Upper lobe of right lung (tissue), 1 donor: ENCODE results near the gene KLHL33. TPM values are rescaled to one million over a fixed set of nuclear protein-coding genes. Genes with fewer than 3 reads are reported as not detected.
A peak's percentile ranks its signal among the peaks of the same experiment; 100 is the strongest.

ENCODE experiments used
- ATAC-seq: fragments of 200-7000 bp; cut with Tn5 transposase; one replicate; pipeline ENCODE4 v1.9.1; 2020; ENCODE audit warnings: mild to moderate bottlenecking, moderate library complexity
- DNase-seq: peaks from one replicate; pipeline ENCODE4 v3.0.0-alpha.2; 2020
- H3K27ac ChIP-seq: fragments of 200-600 bp; one replicate; pipeline ENCODE4 v1.8.0; 2022
- H3K27me3 ChIP-seq: fragments of 200-600 bp; one replicate; pipeline ENCODE4 v1.8.0; 2022; ENCODE audit warnings: mild to moderate bottlenecking
- H3K36me3 ChIP-seq: fragments of 200-600 bp; one replicate; pipeline ENCODE4 v1.8.0; 2022
- H3K4me1 ChIP-seq: fragments of 200-600 bp; one replicate; pipeline ENCODE4 v1.8.0; 2022
- H3K4me3 ChIP-seq: fragments of 200-600 bp; one replicate; pipeline ENCODE4 v1.8.0; 2022; ENCODE audit warnings: mild to moderate bottlenecking
- H3K9me3 ChIP-seq: fragments of 200-600 bp; one replicate; pipeline ENCODE4 v1.8.0; 2022
- CTCF ChIP-seq: fragments of 200-600 bp; IDR thresholded peaks from one replicate; pipeline ENCODE4 v1.8.0; 2022; ENCODE audit warnings: antibody characterized with exemption
- intact Hi-C: fragments of 100-400 bp; cut with DNase I; formaldehyde crosslinking; loops from one replicate; pipeline ENCODE4 v1.11.0; 2022
- total RNA-seq: library from RNA; stranded (reverse); fragmentation: NEBNext Ultra II Directional; extraction: Animal tissue kit (Norgen Biotek cat#: 25700); gene quantifications from one replicate; pipeline ENCODE4 v1.2.1, GENCODE V29; 2021
- donor health status: DM: no; HTN: yes; CAD: no; lungs with severe emphysema.

Gene KLHL33
- total RNA-seq, 1 donor from 2014 or later, result 0.29 TPM

GRCh38 chr14:20388159-20388558 is 47.8 kb downstream of the KLHL33 start:
- H3K36me3 ChIP-seq, result peaks cover 99% of the 10 kb centered on the region
- no peak for ATAC-seq
- H3K27me3 ChIP-seq, result no peaks in the 10 kb centered on the region
- H3K4me3 ChIP-seq, result no peak overlapping the region
- intact Hi-C loops, result no loop called here
- H3K4me1 ChIP-seq, result no peaks in the 10 kb centered on the region
- no peak for TF ChIP-seq CTCF
- DNase-seq, result no peak
- no peaks in the 10 kb centered on the region for H3K9me3 ChIP-seq
- H3K27ac ChIP-seq, result no peak overlapping the region

GRCh38 chr14:20387576-20387975 is 48.4 kb downstream of the KLHL33 start:
- TF ChIP-seq CTCF, result no peak
- ATAC-seq (peak; percentile 82), DNase-seq (no peak)
- Histone ChIP-seq H3K4me3 (no peak overlapping the region), H3K4me1 (no peaks in the 10 kb centered on the region), H3K27me3 (no peaks in the 10 kb centered on the region), H3K9me3 (no peaks in the 10 kb centered on the region), H3K27ac (no peak overlapping the region), H3K36me3 (peaks cover 99% of the 10 kb centered on the region)
- intact Hi-C loops, result no loop called here

- H3K36me3 ChIP-seq, result peaks cover 99% of the 10 kb centered on the region
- H3K4me3 ChIP-seq, result no peak overlapping the region
- ATAC-seq (no peak), DNase-seq (no peak)
- no peaks in the 10 kb centered on the region for H3K9me3 ChIP-seq
- no peak overlapping the region for H3K27ac ChIP-seq
- intact Hi-C loops, result no loop called here
- H3K27me3 ChIP-seq, result no peaks in the 10 kb centered on the region
- H3K4me1 ChIP-seq, result no peaks in the 10 kb centered on the region
- TF ChIP-seq CTCF, result no peak
Measured at GRCh38 chr14:20386276-20386855, 49.6 kb downstream of the KLHL33 start.

- peaks cover 99% of the 10 kb centered on the region for H3K36me3 ChIP-seq
- no peak for DNase-seq
- H3K27me3 ChIP-seq, result no peaks in the 10 kb centered on the region
- no peak overlapping the region for H3K4me3 ChIP-seq
- ATAC-seq, result no peak
- H3K4me1 ChIP-seq, result no peaks in the 10 kb centered on the region
- TF ChIP-seq CTCF, result no peak
- intact Hi-C loops, result no loop called here
- no peaks in the 10 kb centered on the region for H3K9me3 ChIP-seq
- H3K27ac ChIP-seq, result no peak overlapping the region
Measured at GRCh38 chr14:20384886-20385285, 51.1 kb downstream of the KLHL33 start.

GRCh38 chr14:20384321-20384720 is 51.6 kb downstream of the KLHL33 start:
- no peak for TF ChIP-seq CTCF
- Histone ChIP-seq H3K27ac (no peak overlapping the region), H3K4me3 (no peak overlapping the region), H3K9me3 (no peaks in the 10 kb centered on the region), H3K36me3 (peaks cover 99% of the 10 kb centered on the region), H3K27me3 (no peaks in the 10 kb centered on the region), H3K4me1 (no peaks in the 10 kb centered on the region)
- DNase-seq, result no peak
- ATAC-seq, result no peak
- intact Hi-C loops, result no loop called here

- TF ChIP-seq CTCF, result no peak
Measured at GRCh38 chr14:20383636-20384035, 52.3 kb downstream of the KLHL33 start.

More at GRCh38 chr14:20383636-20384035, 52.3 kb downstream of the KLHL33 start:
- no peak for ATAC-seq
- no peaks in the 10 kb centered on the region for H3K9me3 ChIP-seq
- DNase-seq, result no peak
- H3K4me3 ChIP-seq, result no peak overlapping the region
- H3K27me3 ChIP-seq, result no peaks in the 10 kb centered on the region
- H3K27ac ChIP-seq, result no peak overlapping the region
- H3K4me1 ChIP-seq, result no peaks in the 10 kb centered on the region
- H3K36me3 ChIP-seq, result peaks cover 99% of the 10 kb centered on the region
- intact Hi-C loops, result no loop called here
